ENCODE results near the gene SRSF7. TPM values are rescaled to one million over a fixed set of nuclear protein-coding genes. Genes with fewer than 3 reads are reported as not detected.

The SRSF7 gene
- total and polyA plus RNA-seq, 9 of the 15 experiments (the other 6 are each of a cell fraction or from before 2014, with no cell fraction given), result 219 to 726 (median 375) TPM

DNA sequence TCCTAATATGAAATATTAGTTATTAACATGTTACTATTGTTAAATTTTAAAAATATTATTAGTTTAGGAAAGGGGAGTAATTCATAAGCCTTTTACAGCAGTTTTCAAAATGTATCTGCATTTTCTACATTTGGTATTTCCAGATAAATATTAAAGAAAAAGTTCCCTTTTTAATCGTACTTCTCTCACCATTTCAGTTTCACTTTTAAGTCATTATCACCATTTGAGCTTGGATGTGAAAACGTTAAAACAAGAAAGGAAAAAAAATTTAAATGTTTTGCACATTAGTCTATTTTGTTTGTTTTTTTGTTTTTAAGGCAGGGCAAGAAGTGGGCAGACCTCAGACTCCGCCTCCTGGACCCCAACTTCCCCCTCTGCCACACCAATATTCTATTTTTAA is 3.3 kb upstream of the SRSF7 start:
- intact Hi-C loops (cut with micrococcal nuclease) (loop anchor here (5.0 kb wide), 1 partner anchor 368 kb away; the partner anchor contains the start of gene SOS1), in situ Hi-C loops (cut with MboI) (no loop called here)
- FAIRE-seq, result no peak
- WGBS (ENCODE audit: insufficient coverage, low coverage, missing lambda C conversion rate), result 48% methylated on average over 3 of the region's 3 CpGs
- BruUV-seq (replicated peaks), result no TSS peak
- Histone ChIP-seq H3K9me3 (replicated peaks; ENCODE audit: control insufficient read depth, insufficient read depth, low read depth, low read length) (no peaks in the 10 kb centered on the region), H3K4me2 (ENCODE audit: insufficient read depth, low read length) (no peak overlapping the region), H3K9me1 (ENCODE audit: control insufficient read depth, insufficient read depth, low read length) (no peaks in the 10 kb centered on the region), H3K27me3 (ENCODE audit: control insufficient read depth in 2 of 2, insufficient read depth in 2 of 2, low read length in 2 of 2) (no peaks in the 10 kb centered on the region), H4K20me1 (replicated peaks; ENCODE audit: control insufficient read depth, insufficient read depth, low read length) (peaks cover 9% of the 10 kb centered on the region), H3K9ac (ENCODE audit: insufficient read depth in 1 of 2, low read depth in 2 of 2, low read length in 2 of 2) (no peak overlapping the region; a peak in 1 of 4 replicates), H3K27ac (ENCODE audit: extremely low read depth, low read depth, low read length) (no peak overlapping the region), H3K79me2 (ENCODE audit: control insufficient read depth, insufficient read depth, low read length) (peaks cover 17% of the 10 kb centered on the region), H2AFZ (ENCODE audit: low read depth, low read length) (peak overlapping the region; percentile 56), H3K36me3 (ENCODE audit: control insufficient read depth, insufficient read depth, low read length) (peaks cover 8% of the 10 kb centered on the region; the same call in 2 of the 3 replicates), H3K4me1 (replicated peaks in 1 of 2; ENCODE audit: control insufficient read depth in 2 of 2, insufficient read depth in 2 of 2, low read length in 2 of 2) (peaks cover 0 to 7% of the 10 kb centered on the region in 2 experiments; a peak in 3 of 5 replicates), H3K4me3 (no peak overlapping the region)
- ChIA-PET POLR2A (interaction anchor here (0.6 kb wide), 1 partner anchor 239 kb away, joined by 3 read pairs; no protein-coding TSS in a partner anchor), CTCF (ENCODE audit: low intra/inter-chr PET ratio) (no interaction called here)
- no peak for DNase-seq (ENCODE audit: extremely low read depth in 1 of 4, low spot score in 3 of 4)
- ATAC-seq, result no peak
- TF ChIP-seq ZNF75A (CRISPR knock-in tag; IDR thresholded peaks at IDR 0.05) (no peak), MCM7 (IDR thresholded peaks at IDR 0.05) (no peak), KDM1A (IDR thresholded peaks at IDR 0.05) (no peak)
- TF ChIP-seq, protein P1, sequence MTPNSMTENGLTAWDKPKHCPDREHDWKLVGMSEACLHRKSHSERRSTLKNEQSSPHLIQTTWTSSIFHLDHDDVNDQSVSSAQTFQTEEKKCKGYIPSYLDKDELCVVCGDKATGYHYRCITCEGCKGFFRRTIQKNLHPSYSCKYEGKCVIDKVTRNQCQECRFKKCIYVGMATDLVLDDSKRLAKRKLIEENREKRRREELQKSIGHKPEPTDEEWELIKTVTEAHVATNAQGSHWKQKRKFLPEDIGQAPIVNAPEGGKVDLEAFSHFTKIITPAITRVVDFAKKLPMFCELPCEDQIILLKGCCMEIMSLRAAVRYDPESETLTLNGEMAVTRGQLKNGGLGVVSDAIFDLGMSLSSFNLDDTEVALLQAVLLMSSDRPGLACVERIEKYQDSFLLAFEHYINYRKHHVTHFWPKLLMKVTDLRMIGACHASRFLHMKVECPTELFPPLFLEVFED (CRISPR knock-in tag; conservative IDR thresholded peaks at IDR 0.05), result no peak

DNA sequence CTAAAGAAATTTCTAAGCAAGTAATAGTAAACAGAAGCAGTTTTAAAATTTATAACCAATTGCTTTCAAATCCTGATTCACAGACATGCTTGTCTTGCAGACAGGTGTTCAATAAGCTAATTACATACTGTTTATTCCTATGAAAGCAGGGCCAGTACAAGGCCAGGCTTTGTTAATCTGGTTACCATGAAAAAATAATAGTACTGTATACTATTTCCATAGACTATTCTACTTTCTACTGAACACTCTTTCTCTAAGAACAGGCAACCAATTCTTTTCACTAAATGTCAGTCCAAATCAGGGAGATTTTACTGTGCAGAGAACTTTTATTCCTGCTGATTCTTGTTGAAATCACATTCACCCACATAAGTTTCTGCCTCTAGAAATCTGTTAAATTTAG is 2.9 kb upstream of the SRSF7 start:
- peak overlapping the region; percentile 56 for H2AFZ ChIP-seq (ENCODE audit: low read depth, low read length)
- in situ Hi-C loops (cut with MboI), result no loop called here
- POLR2A ChIA-PET, result interaction anchor here (0.6 kb wide), 1 partner anchor 238 kb away, joined by 3 read pairs; no protein-coding TSS in a partner anchor
- no peak for TF ChIP-seq RNF2 (IDR thresholded peaks at IDR 0.05)
- TF ChIP-seq BCOR (IDR thresholded peaks at IDR 0.05), result no peak
- no peak for TF ChIP-seq SMC3 (conservative IDR thresholded peaks at IDR 0.05; ENCODE audit: insufficient read depth, low read depth, low read length)
- TF ChIP-seq ZNF57 (CRISPR knock-in tag; IDR thresholded peaks at IDR 0.05), result no peak
- TF ChIP-seq POLR3A (IDR thresholded peaks at IDR 0.05; ENCODE audit: borderline replicate concordance, extremely low read depth, insufficient read depth, insufficient read length), result no peak
- no peak for TF ChIP-seq PURB (CRISPR knock-in tag; IDR thresholded peaks at IDR 0.05; ENCODE audit: low read depth)
- TF ChIP-seq, protein P2, sequence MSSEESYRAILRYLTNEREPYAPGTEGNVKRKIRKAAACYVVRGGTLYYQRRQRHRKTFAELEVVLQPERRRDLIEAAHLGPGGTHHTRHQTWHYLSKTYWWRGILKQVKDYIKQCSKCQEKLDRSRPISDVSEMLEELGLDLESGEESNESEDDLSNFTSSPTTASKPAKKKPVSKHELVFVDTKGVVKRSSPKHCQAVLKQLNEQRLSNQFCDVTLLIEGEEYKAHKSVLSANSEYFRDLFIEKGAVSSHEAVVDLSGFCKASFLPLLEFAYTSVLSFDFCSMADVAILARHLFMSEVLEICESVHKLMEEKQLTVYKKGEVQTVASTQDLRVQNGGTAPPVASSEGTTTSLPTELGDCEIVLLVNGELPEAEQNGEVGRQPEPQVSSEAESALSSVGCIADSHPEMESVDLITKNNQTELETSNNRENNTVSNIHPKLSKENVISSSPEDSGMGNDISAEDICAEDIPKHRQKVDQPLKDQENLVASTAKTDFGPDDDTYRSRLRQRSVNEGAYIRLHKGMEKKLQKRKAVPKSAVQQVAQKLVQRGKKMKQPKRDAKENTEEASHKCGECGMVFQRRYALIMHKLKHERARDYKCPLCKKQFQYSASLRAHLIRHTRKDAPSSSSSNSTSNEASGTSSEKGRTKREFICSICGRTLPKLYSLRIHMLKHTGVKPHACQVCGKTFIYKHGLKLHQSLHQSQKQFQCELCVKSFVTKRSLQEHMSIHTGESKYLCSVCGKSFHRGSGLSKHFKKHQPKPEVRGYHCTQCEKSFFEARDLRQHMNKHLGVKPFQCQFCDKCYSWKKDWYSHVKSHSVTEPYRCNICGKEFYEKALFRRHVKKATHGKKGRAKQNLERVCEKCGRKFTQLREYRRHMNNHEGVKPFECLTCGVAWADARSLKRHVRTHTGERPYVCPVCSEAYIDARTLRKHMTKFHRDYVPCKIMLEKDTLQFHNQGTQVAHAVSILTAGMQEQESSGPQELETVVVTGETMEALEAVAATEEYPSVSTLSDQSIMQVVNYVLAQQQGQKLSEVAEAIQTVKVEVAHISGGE (CRISPR knock-in tag; IDR thresholded peaks at IDR 0.05), result no peak

More for the DNA sequence above, 2.9 kb upstream of the SRSF7 start:
- Histone ChIP-seq H3K79me2 (ENCODE audit: control insufficient read depth, insufficient read depth, low read length) (peaks cover 21% of the 10 kb centered on the region), H3K9me1 (ENCODE audit: control insufficient read depth, insufficient read depth, low read length) (no peaks in the 10 kb centered on the region), H3K27me3 (ENCODE audit: control insufficient read depth in 2 of 2, insufficient read depth in 2 of 2, low read length in 2 of 2) (no peaks in the 10 kb centered on the region), H3K9ac (ENCODE audit: insufficient read depth in 1 of 2, low read depth in 2 of 2, low read length in 2 of 2) (no peak overlapping the region; a peak in 1 of 4 replicates), H3K4me1 (replicated peaks in 1 of 2; ENCODE audit: control insufficient read depth in 2 of 2, insufficient read depth in 2 of 2, low read length in 2 of 2) (peaks cover 0 to 11% of the 10 kb centered on the region in 2 experiments; a peak in 3 of 5 replicates), H3K9me3 (replicated peaks; ENCODE audit: control insufficient read depth, insufficient read depth, low read depth, low read length) (no peaks in the 10 kb centered on the region), H3K4me3 (no peak overlapping the region), H3K4me2 (ENCODE audit: insufficient read depth, low read length) (no peak overlapping the region), H3K27ac (ENCODE audit: extremely low read depth, low read depth, low read length) (no peak overlapping the region), H3K36me3 (ENCODE audit: control insufficient read depth, insufficient read depth, low read length) (peaks cover 13% of the 10 kb centered on the region), H4K20me1 (replicated peaks; ENCODE audit: control insufficient read depth, insufficient read depth, low read length) (peaks cover 13% of the 10 kb centered on the region)
- intact Hi-C loops (cut with micrococcal nuclease), result loop anchor here (5.0 kb wide), 1 partner anchor 368 kb away; the partner anchor contains the start of gene SOS1
- no peak for DNase-seq (ENCODE audit: extremely low read depth in 1 of 4, low spot score in 3 of 4)
- CTCF ChIA-PET (ENCODE audit: low intra/inter-chr PET ratio), result no interaction called here
- BruUV-seq (replicated peaks), result no TSS peak
- FAIRE-seq, result no peak
- ATAC-seq, result no peak

Data from K562 (cell line).